Measurements from ENCODE around the gene NYAP2.

The NYAP2 gene

DNA sequence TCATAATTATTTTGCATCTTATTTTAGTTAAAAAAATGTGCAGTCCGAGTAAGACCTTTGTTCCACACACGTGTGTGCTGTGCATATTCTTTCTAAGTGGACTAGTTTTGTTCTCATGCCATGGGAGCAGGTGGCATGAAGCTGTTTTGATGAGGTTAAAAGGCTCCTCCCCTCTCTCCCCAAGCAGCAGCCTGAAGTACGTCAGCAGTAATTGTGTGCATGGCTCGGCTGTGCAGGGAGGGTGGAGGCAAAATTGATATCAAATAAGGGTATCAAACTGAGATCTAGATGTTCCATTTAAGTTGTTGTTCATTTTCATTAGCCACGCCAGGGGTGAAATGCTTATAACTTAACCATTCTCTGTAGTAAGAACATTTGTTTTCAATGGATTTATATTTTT lies at the start of gene NYAP2:
NYAP2 (plus strand) TSS at position 207 of the 400 bp plus-strand sequence. CDS start 9,171 bp downstream, outside the sequence.
- no peak for DNase-seq

DNA sequence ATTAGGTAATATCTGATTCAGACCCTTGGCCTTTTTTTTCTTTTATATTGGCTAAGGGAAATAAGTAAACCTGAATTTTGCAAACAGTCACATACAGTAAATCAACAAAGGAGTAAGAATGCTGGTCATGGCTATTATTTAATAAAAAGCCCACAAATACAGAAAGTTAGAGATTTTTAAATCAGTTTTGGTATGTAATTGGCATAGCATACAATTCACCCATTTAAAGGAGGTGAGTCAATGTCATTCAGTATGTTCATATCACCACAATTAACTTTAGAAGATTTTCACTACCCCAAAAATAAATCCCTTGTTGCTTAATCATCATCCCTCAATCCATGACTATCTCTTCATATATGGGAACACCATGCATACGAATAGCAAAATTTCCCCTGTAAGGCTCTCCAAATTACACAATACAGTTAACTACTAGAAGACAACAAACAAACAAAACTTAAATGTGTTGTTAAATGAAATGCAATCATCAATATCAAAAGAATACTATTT lies 45.9 kb upstream of the NYAP2 start:
- no peak for DNase-seq

DNA sequence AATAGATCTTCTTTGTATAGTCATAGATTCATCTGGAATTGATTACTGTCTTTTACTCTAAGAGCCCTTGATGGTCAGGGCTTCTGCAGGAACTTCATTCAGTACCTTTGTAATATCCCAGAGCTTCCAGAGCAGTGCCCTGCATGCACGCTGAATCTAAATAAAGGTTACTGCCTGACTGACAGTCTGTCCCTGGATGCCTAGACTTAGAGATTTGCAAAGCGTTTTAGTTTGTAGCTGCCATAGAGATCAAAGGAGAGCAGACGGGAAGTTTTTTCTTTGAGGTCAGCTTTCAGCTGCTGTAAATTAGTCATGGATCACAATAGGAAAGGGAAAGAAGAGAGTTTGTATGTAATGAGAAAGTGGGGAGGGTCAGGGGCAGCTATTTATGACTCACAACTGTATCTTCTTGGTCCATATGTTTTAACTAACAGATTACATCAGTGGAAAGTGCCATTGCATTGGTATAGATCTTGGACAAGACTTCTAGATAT lies 45.2 kb upstream of the NYAP2 start:
- no peak for DNase-seq

- no peak for DNase-seq
Observed at GRCh38 chr2:225355788-225356187, 43.7 kb upstream of the NYAP2 start.

DNA sequence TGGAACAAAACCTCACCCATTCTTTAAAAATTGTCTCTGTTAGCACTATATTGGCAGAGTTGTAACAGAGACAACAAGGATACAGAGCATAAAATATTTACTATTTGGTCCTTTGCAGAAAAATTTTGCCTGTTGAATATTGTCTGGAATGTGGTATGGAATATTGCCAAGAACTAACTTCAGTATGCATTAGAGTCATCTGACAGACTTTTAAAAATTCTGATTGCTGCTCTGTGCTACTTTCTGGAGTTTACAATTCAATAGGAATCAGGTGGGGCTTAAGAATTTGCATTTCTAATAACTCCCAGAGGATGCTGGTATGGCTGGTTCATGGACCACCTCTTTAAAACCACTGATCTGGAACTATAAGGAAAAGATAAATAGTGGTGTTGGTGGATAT lies 32.8 kb upstream of the NYAP2 start:
- DNase-seq: no peak

- no peak for DNase-seq
Observed at GRCh38 chr2:225367482-225367881, 32.0 kb upstream of the NYAP2 start.

GRCh38 chr2:225378984-225379383 lies 20.5 kb upstream of the NYAP2 start:
- no peak for DNase-seq

DNA sequence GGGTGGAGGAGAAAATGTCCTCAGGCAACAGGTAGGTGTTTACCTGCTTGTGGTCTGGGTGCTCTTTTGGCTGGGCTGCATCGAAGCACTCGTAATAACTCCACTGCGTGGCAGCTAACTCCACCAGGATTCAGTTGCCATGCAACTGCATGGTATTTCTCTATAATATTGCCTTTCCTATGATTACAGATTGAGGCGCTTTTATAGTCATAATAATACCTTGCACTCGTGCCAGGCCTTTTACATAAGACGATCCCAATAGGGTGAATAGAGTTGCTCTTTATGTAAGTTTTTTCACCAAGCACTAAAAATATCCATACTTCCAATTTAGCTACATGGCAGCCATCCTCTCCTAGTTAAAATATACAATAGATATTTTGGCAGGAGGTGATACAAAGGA lies 19.7 kb upstream of the NYAP2 start:
- no peak for DNase-seq

DNA sequence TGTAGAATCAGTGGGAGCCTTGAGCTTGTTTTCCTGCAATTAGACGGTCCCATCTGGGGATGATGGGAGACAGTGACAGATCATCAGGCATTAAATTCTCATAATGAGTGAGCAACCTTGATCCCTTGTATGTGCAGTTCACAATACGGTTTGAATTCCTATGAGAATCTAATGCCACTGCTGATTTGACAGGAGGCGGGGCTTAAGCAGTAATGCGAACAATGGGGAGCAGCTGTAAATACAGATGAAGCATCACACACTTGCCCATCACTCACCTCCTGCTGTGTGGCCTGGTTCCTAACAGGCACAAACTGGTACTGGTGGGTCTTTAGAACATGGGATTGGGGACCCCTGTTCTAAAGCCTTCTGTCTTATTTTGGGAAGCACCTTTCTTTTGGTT lies 17.9 kb upstream of the NYAP2 start:
- DNase-seq: no peak

GRCh38 chr2:225398372-225398771 lies 1.1 kb upstream of the NYAP2 start:
- no peak for DNase-seq

DNA sequence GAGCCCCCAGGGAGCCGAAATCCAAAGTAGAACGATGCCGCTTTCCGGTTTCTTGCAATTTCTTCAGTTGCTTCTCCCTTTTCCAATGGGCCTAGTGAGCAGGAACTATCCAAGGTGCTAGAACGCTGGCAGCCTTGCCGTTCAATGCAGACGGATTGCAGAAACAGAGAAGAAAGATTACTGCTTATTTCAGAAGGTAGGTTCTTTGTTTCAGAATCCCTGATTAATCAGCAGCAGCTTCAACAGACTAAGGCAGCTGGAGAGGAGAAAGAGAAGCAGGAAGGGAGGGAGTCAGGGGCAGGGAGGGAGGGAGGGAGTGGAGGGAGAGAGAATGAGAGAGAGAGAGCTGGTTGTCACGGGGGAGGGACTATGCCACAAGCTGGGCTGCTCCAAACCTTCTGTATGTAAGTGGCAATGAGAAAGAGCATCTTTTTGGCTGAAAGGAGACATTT lies 576 bp downstream of the NYAP2 start:
- peak; percentile 0 to 34 for DNase-seq

GRCh38 chr2:225400546-225401400 lies 1.3 kb downstream of the NYAP2 start:
- DNase-seq: no peak

- no peak for DNase-seq
Observed at GRCh38 chr2:225402210-225402776, 2.8 kb downstream of the NYAP2 start.

- no peak for DNase-seq
Observed at GRCh38 chr2:225411452-225411851, 11.9 kb downstream of the NYAP2 start.

DNA sequence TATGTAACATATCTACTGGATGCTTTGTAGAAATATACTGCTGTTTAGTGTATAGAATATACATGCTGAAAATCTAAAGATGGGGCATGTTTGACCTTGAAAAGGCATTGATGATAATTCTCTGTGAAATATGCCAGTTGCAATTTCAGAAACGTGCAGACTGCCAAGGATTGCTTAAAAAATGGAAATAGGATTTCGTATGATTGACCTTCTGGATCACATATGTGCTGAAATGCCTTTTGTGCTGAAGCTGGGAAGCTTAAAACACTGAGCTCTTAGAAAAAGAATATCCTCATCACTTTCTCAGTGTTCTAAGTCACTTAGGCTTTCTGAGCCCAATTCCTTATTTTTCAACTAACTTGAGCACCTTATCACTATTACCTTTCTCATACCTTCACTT lies 14.3 kb downstream of the NYAP2 start:
- DNase-seq: no peak

DNA sequence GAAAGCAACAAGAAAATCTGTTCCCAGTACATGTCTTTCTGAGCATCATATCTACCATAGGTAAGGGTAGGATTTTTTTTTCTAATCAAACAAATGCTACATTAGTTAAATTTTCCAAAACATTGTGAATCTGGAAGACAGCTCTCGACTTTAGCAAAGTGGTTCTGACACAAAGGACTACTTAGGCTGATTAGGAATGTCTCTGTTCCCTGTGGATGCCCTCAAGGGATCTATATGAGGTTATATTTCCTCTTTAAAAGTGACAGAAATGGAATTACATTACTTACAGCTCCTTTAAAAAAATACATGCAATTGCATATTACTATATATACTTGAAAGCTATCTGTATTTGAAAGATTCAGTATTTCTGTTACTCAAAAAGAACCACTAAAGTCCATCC lies 15.4 kb downstream of the NYAP2 start:
- no peak for DNase-seq

DNA sequence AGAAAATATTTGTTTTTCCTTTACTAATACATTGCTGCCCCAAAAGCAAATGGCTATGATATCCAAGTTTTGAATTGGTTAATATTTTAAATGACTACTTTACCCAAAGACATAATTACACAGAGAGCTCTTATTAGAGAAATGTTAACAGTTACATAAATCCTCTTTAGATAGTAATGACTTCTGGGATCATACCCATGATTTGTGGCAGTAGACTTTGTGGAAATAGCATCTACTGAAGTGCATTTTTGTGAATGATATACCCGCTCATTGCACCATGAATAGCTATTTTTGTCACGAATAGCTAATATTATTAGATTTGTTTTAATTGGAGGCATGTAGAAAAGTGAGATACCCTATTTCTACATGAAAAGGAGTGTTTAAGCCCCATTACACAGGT lies 15.8 kb downstream of the NYAP2 start:
- DNase-seq: no peak

DNA sequence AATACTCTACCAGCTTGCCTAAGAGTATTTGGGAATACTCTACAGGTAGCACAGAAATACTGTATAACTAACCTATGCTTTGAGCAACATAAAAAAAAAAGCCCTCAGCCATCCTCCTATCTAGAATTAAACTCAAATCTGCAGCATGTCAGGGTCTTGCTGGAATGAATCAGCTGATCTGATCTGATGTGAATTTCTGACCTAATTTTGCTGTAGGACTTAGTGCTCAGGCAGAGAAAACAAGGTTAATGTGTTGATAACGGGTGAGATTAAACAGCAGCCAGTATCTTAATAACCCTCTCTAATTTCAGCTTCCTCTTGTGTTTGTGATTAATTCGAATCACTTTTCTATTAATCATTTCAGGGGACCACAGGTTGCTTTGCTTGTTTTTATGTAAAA lies 16.3 kb downstream of the NYAP2 start:
- DNase-seq: no peak

DNA sequence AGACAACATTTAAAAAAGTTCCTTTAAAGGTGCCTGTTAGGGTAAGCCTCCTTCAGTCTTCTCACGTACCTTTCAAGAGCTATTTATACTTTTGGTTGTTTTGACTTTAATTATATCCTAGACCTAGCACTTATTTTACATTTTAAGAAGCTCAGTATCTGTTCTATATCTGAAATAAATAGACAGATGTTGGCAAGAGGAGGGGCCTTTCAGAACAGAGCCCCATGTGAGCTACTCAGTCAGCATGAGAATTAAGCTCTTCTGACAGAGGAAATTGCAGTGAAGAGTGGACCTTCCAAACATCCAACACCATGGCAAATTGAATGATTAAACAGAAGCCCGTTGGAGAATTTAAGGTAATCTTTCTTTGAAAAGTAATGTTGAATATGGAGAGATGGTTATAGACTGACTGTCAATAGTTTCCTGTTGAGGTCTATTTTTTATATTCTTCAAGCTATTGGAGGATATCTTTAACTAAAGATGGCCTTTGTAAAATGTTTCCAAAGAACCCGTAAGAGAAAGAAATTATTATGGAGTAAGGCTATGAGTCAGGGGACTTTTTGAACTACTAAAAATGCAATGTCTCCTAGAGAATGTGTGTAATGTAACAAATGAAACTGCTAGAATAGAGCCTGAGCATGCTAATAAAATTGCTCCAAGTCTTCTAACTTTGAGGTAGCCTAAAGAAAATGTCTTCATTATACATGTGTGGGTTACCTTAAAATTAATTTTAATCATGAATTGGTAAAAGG lies 17.3 kb downstream of the NYAP2 start:
- DNase-seq: no peak

DNA sequence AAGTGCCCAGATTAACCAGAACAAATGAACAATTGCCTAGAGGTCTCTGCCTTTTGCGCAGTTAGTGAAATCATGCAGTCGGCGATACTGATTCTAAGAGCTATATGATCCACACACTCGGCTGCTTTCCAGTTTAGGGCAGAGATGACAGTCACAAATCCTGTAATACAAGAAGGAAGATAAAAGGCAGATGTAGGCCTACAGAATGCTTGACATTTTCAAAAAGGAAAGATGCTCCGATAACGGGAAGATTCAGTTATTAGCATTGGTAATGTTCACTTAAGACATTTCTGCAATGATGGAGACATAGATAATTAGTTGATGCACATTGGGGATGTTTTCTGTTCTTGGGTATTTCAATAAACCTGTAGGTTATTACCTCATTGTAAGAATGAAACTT lies 19.5 kb downstream of the NYAP2 start:
- no peak for DNase-seq

DNA sequence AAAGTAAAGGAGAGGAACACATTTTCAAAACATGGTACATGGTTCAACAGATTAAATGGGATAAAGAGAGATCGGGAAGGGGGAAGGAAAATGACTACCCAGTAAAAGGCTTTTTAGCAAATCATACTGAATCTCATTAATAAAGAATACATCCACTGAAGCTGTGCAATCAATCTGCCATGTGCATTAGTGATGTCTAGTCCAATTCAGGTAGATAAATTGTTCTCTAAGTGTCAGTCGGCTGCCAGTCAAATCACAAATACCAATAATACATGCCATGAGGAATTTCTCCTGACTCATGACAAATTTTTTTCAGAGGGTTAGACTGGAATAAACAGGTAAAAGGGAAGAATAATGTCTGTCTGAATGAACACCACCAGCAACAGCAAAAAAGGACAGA lies 22.6 kb downstream of the NYAP2 start:
- DNase-seq: no peak

GRCh38 chr2:225425284-225425683 lies 25.8 kb downstream of the NYAP2 start:
- no peak for DNase-seq

- DNase-seq: no peak
Observed at GRCh38 chr2:225428360-225428759, 28.9 kb downstream of the NYAP2 start.
